Measurements from ENCODE around the gene UNC5B.

UNC5B gene

DNA sequence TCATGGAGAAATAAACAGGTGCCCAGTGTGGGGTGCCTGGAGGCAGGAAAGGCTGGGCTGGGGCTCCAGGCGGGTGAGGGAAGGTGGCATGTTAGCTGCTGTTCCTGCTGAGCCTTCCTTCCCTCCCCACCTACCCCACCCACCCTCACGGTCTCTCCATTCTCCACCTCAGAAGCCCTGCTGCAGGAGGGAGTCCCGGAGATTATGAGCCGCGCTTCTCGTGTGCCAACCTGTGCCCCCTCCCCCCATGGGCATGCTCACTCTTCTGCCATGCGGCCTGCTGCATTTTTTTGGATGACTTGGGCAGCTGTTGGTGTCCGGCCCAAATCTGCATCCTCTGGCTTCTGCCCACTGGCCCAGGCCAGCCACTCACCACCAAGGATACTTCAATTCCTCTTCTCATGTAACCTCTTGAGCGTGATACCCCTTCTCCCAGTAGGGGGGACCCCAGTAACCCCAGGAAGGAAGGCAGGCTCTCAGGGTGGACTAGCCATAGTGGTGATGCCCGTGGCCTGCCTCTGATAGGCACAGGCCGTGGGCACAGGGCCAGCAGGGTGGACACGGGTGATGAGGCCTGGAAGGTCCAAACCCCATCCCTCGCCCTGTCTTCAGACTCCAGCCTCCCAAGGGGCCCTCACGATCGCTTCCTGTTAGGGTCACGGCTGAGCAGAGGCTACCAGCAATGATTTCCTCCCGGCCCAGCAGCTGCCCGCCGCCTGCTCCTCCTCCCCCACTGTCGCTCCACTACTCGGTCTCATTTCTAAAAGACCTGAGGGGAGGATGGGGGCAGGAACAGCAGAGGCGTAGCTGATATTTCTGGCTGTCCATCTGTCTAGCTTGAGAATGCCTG is 27.8 kb downstream of the UNC5B start:
- DNase-seq = no peak

DNA sequence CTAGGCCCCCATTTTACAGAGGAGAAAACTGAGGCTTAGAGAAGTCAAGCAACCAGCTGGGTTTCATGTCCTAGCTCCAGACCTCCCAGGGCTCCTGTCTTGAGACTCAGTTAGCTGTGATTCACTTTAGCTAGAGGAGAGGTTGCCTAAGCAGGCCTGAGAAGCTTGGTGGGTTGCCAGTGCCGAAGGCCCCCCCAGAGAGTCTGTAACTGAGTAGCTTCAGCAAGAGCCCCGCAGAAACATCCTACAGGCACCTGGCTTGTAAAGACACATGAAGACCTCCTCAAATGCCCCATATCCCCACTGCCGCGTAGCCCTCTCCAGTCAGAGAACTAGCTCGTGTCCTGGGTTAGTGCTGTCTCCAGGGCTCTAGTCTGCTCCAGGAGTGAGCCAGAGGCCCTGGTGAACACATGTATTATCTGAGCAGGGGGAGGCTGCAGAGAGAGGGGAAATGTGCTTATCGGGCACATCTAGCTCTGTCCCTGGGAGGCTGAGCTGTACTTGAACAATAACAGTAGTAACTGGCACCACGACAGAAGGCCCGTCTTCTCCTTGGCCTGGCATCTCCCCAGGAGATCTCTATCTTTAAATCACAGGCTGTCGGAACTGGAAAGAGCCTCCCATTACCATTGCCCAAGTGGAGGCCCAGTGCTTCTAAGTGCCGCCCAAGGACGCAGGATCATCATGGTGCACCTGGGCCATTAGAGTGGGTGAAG is 28.9 kb downstream of the UNC5B start:
- DNase-seq = no peak

DNA sequence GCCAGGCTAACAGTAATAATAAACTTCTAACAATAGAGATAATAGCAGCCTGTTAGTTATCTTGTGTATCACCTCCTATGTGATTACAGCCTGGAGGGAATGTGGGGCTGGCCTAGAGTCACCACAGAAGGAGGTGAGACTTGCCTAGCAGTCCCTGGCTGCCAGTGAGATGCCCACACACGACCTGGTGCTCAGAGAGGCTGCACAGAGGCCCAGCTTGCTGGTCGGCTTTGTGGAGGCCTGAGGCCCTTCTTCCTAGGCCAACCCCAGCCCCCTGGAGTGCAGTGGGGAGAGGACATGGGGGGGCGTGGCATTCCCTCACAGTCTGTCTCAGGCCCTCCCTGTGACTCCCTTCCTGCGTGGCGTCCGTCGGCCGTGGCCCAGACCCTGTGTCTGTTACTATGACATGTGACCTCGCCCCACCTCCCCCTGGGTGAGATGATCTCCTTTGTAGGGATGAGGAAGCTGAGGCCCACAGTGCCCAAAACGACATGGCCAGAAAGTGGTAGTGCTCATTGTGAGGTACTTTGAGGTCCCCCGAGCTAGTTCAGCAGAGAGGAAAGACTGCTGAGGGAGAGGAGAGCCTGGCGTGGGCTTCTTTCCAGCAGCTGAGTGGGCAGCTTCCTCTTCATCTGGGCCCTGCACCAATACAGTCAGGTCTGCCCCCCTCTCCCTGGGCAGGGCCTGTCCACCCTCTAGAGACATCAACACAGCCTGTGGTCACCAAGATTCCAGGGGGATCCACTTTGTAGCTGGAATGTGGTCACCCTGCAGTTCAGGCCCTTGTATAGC is 29.7 kb downstream of the UNC5B start:
- no peak for DNase-seq

DNA sequence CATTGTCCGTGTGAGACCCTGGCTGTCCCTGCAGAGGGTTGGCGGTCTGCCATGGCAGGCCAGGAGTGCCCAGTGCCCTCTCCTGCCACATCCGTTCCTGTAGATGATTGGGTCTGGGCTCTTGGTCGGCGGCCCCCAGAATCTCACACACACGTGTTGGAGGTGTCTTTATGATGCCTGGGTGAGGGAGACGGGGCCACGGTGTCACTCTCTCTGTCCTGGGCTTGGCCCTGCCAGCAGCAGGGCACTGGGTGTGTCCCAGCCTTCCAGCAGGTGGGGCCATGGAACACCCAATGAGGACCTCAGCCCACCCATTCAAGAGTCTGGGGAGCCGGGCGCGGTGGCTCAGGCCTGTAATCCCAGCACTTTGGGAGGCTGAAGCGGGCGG is 30.2 kb downstream of the UNC5B start:
- DNase-seq = no peak

DNA sequence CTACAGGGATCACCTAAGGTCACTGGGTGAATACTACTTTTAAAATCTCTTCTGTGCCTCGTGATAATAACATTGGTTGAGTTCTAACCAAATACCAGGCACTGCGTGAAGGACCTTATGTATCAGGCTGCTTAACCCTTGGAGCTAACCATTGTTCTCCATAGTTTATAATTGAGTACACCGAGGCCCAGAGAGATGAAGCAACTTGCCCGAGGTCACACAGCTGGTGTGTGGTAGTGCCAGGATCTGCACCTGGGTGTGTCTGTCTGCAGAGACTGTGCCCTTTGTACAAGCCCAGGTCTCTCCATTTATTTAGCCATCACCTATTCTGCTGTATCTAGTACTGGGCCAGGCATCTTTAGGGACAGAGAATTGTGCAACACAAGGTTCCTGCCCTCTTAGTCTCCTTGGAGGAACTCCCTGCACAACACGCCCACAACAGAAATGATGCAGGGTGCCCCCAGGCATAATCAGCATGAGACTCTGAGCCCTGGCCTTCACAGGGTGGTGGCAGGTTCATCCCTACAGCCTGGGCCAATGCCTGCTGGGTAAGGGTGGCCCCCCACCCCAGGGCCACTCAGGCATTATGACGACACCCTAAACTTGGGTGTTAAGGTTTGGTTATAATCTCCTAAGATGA is 31.5 kb downstream of the UNC5B start:
- DNase-seq = no peak

DNA sequence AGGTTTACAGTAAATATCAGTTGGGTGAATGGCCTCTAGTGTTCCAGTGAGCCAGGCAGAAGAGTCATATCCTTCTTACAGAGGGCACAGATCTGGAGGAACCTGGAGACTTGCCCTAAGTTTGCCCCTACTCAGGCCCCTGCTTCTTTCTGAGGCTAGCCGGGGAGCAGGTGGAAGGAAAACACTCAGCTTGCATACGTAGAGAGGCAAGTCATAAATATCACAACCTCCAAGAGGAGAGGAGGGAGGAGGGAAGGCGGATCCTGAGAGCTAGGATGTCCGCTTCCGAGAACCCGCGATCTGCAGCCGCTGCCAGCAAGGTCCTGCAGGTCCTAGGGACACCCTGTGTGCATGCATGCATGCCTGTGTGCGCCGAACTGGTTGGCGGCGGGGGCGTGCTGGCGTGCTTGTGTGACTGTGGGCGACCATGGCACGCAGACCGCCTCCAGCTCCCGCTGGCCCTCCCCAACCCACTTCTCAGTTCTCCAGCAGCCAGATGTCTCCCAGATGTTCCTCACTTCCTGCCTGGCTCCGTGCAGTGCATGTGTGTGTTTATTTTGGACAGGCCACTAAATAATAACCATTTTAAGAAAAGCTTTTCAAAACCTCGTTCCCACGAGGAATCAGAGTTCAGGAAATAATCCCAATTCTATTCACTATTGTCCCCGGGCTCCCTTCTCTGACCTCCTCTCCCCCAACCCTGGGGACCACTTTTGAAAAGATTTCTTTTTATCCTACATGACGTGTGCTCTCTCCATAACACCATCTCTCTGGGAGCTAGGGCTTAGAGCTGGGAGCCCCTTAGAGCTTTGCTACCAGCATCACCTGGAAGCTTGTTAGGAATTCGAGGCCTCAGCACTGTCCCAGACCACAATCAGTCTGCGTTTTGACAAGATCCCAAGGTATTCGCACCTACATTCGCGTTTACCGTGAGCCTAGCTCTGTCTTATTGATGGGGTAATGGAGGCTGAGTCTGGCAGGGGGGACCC is 32.4 kb downstream of the UNC5B start:
- DNase-seq = no peak

DNA sequence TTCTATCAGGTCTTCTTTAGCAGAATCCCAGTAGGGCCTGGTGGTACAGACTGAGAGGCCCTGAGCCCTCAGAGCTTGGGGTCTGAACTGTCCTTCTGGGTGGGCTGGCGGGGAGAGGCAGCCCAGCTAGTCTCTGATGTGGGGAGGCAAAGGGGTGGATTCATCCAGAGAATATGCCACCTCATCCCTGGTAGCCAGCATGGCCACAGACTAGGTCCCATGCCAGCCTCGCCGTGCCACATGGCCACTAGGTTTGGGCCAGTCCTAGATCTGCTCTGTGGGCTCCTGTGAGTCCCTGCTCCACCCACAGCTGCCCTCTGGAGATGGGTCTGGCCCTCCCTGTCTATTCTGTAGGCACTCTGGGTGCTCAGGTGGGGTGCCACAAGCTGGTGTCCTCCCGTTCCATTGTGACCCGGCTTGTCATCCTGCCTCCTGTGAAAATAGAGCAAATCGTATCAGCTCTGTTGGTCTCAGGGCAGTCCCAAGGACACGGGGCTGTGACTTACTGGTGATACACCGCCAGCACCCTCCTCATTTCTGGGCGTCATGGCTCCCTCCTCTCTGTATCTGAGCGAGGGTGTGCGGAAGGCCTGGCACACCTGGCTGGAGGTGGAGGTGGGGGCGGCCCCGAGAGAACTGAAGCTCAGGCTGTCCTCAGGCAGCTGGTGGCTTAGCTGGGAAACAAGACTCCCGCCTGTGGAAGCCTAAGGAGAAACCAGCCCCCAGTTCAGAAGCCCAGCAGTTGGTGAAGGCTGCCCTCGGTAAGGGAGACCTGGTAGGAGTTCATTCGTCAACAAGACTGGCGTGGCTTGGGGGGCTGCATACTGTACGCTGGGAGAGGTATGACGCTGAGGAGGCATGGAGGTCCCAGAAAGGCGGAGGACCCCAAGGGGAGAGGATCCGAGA is 33.3 kb downstream of the UNC5B start:
- no peak for DNase-seq

DNA sequence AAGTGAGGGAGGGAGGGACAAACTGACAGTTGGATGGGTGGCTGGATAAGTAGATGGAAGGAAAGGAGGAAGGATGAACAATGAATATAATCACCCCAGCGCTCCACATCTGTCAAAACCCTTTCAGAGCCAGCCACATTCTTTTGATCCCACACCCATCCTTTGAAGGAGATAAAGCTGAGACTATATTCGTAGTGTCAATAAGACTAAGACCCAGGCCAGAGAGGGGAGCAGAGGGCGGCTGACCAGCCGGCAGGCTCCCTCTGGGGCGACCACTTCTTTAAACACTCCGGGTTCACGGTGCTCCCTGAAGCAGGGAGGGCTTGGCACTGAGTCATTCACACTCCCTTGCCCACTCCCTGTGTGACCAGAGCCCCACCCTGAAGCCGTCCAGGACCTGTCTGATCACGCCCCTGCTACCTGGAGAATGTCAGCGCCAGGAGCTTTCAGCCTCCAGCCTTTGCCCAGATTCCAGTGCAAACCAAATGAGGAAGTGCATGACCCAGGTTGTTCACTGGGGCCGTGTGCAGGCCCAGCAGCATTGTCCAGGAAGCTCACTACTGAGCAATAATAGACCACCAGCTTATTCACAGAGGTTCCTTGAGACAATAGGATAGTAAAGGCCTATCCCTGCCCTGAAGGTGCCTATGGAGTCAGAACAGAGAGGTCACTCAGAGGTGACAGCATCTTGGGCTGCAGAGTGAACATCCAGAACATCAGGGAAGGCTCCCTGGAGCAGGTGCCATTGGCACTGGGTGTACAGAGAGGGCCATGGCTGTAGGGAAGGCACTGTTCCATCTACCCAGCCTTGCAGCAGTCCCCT is 34.4 kb downstream of the UNC5B start:
- DNase-seq = no peak

DNA sequence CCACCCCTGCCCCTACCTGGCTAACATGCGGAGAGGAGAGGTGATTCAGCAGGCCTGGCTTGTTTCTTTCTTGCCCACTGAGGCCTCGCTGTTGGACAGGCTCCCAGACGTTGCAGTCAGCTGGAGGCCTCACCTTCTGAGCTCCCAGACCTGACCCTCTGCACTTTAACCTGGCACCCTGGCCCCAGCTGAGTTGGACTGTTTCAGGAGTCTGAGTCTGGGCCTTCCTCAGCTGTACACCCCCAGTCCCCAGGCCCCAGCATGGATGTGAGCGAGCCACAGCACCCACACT is 35.0 kb downstream of the UNC5B start:
- no peak for DNase-seq

DNA sequence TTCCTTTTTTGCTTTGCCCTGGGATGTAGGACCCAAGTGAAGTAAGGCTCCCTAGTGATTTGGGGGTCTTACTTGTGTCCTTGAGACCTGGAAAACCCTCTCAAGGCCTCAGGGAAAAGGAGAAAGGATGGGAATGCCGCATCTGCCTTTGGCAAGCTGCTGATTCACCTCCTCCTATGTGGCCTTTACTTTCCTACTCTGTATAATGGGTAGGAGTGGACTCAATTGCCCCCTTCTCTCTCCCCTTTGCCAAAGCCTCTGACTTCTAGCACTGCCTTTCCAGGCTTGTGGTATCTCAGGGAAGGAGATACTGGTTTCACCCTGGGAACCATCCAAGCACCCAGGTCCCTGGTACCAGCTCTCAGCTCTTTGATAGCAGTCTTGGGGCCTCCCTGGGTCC is 35.4 kb downstream of the UNC5B start:
- DNase-seq = no peak

DNA sequence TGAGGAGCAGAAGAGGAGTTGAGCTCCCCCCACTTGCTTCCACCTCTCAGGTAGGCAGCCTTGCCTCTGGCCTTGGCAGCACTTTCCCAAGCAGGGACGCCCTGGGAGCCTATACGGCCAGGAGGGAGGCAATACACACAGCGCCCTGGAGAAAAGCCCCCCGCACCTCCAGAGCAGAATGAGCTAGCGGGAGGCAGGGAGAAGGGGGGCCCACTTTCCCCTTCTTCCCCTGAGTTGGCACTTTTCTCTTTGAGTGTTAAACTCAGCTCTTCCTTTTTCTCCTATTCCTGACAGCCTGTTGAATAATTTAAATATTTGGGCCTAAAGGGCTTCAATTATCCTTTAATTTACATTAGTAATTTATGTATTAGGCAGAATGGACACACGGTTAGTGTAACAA is 35.8 kb downstream of the UNC5B start:
- DNase-seq = no peak

DNA sequence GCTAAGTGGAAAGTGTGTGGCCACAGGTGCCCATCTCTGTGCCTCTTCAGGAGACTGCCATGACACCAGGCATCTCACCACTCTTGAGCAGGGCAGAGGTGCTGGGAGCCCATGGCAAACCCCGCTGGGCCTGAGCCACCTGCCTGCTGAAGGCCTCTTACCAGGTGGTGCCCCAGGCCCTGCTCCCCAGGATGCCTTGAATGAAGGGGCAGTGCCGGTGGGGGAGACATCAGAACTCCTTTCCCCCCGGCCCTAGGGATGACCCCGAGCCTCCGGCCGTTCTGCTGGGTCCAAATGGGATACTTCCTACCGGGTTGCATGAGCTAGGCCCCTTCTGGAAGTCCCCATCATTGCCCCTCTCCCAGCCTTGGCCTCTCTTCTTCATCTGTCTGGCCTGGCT is 37.6 kb downstream of the UNC5B start:
- no peak for DNase-seq

DNA sequence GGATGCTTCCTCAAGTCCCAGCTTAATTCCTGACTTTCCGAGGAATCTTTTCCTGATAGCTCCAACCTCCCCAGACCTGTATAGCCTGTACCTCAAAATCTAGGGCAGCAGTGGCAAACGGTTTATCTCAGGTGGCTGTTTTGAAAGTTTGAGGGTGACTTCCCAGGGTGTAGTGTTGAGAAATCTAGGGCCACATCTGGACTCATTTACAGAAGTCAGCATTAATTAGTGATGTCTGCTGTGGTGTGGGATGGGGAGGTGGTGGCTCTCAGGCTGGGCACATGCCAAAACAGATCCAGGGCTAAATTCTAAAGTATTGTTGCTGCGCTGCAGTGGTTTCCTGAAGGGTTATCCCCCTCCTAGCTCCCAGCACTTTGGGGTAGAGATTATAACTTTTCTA is 38.0 kb downstream of the UNC5B start:
- no peak for DNase-seq

DNA sequence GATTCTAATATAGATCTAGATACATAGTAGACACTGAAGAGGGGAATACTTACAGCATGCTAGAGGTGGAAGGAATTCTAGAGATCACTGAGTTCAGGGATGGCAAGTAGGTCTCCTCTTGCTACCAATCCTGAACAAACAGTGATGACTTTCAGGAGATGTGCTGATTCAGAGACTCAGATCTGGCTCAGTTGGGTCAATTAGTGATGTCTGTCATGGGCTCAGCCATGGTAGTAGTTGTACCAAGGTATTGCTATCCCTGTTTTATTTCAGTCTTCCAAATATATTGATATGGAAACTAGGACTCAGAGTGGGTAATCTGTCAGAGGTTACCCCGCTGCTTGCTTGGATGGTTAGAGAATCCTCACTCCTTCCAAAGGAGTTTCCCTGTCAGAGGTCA is 38.5 kb downstream of the UNC5B start:
- no peak for DNase-seq

DNA sequence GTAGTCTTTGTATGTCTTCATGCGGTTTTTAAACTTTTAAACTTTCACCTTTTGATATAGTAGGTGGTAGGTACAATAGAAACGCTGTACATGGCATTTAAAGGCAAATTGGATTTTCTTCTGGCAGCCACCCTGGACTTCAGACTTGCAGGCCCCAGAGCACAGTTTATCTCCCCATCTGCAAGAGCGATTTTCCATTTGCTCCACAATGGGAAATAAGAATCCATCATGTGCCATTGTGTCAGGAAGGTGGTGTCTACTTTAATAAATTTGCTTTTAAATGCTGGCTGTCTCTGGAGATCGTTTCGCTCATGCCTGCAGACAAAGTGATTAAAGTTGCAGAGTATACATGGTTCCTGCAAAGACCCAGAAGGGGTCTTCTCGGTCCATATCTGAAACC is 38.9 kb downstream of the UNC5B start:
- no peak for DNase-seq

DNA sequence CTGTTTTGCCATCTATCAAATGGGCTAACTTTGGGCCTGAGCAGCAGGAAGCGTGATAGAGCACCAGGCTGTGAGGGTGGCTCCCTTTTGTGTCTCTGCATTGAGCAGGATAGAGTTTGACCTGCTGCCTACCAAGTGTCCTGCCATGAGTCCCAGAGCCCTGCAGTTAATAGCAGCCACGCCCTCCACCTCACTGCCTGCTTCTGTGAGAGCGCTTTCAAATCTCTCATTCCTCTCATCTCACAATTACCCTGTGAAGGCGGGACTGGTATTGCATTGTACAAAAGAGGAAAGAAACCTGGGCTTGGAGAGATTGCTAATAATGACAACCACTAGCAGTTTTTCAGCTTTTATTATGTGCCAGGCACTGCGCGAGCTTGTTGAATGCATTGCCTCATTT is 39.9 kb downstream of the UNC5B start:
- DNase-seq = no peak

DNA sequence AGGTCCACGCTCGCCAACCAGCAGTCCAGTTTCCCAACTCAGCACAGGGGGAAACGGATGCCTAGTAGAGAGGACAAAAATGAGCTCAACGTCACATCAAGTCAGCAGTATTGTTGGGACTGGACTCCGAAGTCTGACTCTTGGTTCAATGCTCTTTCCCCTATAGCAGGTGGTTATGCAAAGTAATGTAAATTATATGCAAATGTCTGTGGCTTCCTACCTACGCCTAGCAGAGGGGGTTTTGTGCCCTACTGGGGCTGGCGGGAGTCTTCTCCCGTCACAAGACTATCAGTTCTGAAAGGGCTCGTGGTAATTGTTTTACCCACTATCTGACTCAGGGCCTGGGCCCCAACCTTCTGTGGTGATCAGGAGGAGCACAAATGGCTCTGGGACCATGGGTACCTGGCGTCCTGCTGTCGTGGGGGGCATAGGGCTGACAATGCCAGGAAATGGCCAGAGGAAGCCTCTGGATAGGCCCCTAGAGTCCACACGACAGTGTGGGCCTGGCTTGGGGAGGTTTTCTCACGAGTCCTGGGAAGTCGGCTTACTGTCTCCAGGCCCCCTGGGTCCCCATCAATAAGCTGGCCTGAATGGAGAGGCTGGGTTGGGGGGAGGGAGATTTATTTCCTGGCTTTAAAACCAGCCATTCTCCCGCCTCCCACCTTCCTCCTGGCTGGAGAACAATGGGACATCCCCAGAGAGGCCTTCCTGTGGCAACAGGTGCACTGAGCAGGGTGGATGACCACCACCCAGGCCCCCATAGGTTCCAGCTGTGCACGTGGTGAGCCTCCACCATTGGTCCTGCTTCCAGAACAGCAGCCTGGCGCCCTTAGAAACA is 41.8 kb downstream of the UNC5B start:
- no peak for DNase-seq

DNA sequence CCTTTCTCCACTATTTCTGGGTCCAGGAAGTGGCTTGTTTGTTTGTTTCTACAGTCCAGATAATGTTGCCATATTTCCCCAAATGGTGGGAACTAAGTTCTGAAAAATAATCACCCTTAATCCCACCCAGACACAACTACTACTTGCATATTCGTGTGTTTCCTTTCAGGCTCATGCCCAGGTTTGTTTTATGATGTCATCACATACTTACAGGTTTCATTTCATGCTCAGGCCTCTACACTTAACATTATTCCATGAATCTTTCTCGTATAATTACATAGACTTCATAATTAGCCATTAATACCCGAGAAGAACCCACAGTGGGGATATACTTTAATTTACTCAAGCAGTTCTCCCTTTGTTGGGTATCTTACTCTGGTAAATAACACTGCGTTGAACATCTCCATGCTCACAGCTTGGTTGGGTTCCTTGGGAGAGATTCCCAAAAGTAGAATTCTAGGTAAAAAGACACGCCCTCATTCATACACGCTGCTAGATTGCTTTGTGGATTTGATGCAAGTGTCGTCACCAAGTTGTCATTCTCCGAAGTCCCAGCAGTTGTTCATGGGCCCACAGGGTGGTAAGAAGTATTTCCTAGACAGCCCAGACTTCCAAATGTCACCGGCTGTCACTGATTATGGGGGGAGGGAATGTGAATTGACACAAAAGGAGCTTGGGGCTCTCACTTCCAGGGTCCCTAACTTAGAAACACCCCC is 42.6 kb downstream of the UNC5B start:
- no peak for DNase-seq

DNA sequence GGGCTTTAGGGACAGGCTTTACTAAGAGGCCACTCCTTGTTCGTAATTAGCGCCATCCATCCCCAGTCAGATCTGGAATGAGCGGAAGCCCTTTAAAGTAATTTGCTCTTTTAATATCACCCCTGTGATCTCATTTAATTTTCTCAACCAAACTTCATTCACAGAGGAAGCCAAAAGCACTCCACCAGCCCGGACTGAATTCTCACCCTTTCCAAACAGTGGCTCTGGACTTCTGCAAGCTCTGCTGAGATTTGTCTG is 43.1 kb downstream of the UNC5B start:
- no peak for DNase-seq
